Astrocyte (in vitro differentiated cells and primary cell): Measurements from ENCODE around the gene KRT83. TPM values are rescaled to one million over a fixed set of nuclear protein-coding genes. Genes with fewer than 3 reads are reported as not detected.

Source experiments
- DNase-seq: peaks from one replicate; pipeline ENCODE4 v3.0.0-alpha.2; 2010; ENCODE audit warnings: low read depth
- FAIRE-seq: peaks from 2 replicates; lab custom pipeline; 2011; peaks lifted over from hg19 to GRCh38; lab: Jason Lieb, UNC
- H2AFZ ChIP-seq: 2 replicates; pipeline ENCODE4 v1.6.0; 2012; ENCODE audit warnings: low read depth, low read length, inconsistent platforms
- H3K27ac ChIP-seq: 2 replicates; pipeline ENCODE4 v1.5.1; 2011; ENCODE audit warnings: low read depth, low read length, inconsistent platforms
- H3K27me3 ChIP-seq: 2 replicates; pipeline ENCODE4 v1.6.0; 2011; ENCODE audit warnings: low read length, inconsistent platforms; ENCODE audit not compliant: insufficient read depth
- H3K36me3 ChIP-seq: 2 replicates; pipeline ENCODE4 v1.5.1; 2011; ENCODE audit warnings: low read length, inconsistent platforms; ENCODE audit not compliant: insufficient read depth
- H3K4me1 ChIP-seq: 2 replicates; pipeline ENCODE4 v1.5.1; 2011; ENCODE audit warnings: low read length, inconsistent platforms; ENCODE audit not compliant: insufficient read depth
- H3K4me2 ChIP-seq: 2 replicates; pipeline ENCODE4 v1.6.0; 2012; ENCODE audit warnings: low read length, inconsistent platforms
- H3K4me3 ChIP-seq: 2 replicates; pipeline ENCODE4 v1.5.1; 2011; ENCODE audit warnings: low read depth, mild to moderate bottlenecking, low read length, inconsistent platforms; ENCODE audit not compliant: insufficient read depth
- H3K79me2 ChIP-seq: 2 replicates; pipeline ENCODE4 v1.6.0; 2012; ENCODE audit warnings: mild to moderate bottlenecking, low read length, inconsistent platforms; ENCODE audit not compliant: insufficient read depth
- H3K9ac ChIP-seq: 2 replicates; pipeline ENCODE4 v1.6.0; 2012; ENCODE audit warnings: mild to moderate bottlenecking, low read length, inconsistent platforms
- H3K9me3 ChIP-seq: 2 replicates; pipeline ENCODE4 v1.5.1; 2012; ENCODE audit warnings: low read depth, mild to moderate bottlenecking, low read length, inconsistent platforms; ENCODE audit not compliant: insufficient read depth
- H4K20me1 ChIP-seq: 2 replicates; pipeline ENCODE4 v1.6.0; 2012; ENCODE audit warnings: low read length, inconsistent platforms; ENCODE audit not compliant: insufficient read depth
- H3K27ac Mint-ChIP-seq: one replicate; pipeline ENCODE4 v1.8.0; 2021; ENCODE audit warnings: mild to moderate bottlenecking, mixed read lengths; ENCODE audit not compliant: unreplicated experiment
- H3K27me3 Mint-ChIP-seq: one replicate; pipeline ENCODE4 v1.8.0; 2021; ENCODE audit warnings: low read depth, mixed read lengths; ENCODE audit not compliant: unreplicated experiment
- H3K36me3 Mint-ChIP-seq: one replicate; pipeline ENCODE4 v1.8.0; 2021; ENCODE audit warnings: low read depth, mixed read lengths; ENCODE audit not compliant: unreplicated experiment
- H3K4me1 Mint-ChIP-seq: one replicate; pipeline ENCODE4 v1.8.0; 2021; ENCODE audit warnings: low read depth, mixed read lengths; ENCODE audit not compliant: unreplicated experiment
- H3K4me3 Mint-ChIP-seq: one replicate; pipeline ENCODE4 v1.8.0; 2021; ENCODE audit warnings: mild to moderate bottlenecking, moderate library complexity, mixed read lengths; ENCODE audit not compliant: unreplicated experiment
- H3K9me3 Mint-ChIP-seq: one replicate; pipeline ENCODE4 v1.8.0; 2021; ENCODE audit warnings: mild to moderate bottlenecking, mixed read lengths; ENCODE audit not compliant: unreplicated experiment
- EZH2 ChIP-seq: IDR thresholded peaks from 2 replicates; pipeline ENCODE4 v1.6.1; 2012; ENCODE audit warnings: mild to moderate bottlenecking, low read length, inconsistent platforms; ENCODE audit not compliant: insufficient read depth
- total RNA-seq: library from RNA; stranded (reverse); gene quantifications from 2 replicates; pipeline ENCODE4 v1.2.1, GENCODE V29; 2021
- TF ChIP-seq, protein P1 (sequence below): IDR thresholded peaks from 2 replicates; pipeline ENCODE4 v1.5.1; 2011; ENCODE audit warnings: low read depth, mild to moderate bottlenecking, inconsistent platforms, low read length, moderate library complexity; ENCODE audit not compliant: insufficient read depth

Gene KRT83
- total RNA-seq, 1 donor from 2014 or later, result not detected

DNA sequence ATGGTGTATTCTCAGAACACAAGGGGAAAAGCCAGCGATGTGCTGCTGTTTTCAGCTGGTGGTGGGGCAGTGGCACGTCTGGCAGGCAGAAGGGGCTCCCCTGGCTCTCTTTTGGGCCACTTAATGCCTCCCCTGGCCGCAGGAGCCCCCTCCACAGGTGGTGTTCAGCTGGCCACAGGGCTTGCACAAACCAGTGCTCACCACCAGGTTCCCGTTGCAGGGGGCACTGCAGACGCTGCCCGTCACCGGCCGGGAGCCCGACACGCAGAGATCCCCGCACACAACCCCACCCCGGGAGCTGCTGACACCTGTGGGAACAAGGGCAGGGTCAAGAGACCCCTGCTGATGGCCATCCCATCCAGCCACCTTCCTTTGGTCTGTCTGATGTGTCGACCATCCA is 6.7 kb downstream of the KRT83 start:
- no peak overlapping the region for H3K4me3 ChIP-seq
- H3K36me3 ChIP-seq, result no peaks in the 10 kb centered on the region
- peaks cover 20% of the 10 kb centered on the region for H3K27me3 ChIP-seq
- no peak for TF ChIP-seq EZH2
- TF ChIP-seq, protein P1, sequence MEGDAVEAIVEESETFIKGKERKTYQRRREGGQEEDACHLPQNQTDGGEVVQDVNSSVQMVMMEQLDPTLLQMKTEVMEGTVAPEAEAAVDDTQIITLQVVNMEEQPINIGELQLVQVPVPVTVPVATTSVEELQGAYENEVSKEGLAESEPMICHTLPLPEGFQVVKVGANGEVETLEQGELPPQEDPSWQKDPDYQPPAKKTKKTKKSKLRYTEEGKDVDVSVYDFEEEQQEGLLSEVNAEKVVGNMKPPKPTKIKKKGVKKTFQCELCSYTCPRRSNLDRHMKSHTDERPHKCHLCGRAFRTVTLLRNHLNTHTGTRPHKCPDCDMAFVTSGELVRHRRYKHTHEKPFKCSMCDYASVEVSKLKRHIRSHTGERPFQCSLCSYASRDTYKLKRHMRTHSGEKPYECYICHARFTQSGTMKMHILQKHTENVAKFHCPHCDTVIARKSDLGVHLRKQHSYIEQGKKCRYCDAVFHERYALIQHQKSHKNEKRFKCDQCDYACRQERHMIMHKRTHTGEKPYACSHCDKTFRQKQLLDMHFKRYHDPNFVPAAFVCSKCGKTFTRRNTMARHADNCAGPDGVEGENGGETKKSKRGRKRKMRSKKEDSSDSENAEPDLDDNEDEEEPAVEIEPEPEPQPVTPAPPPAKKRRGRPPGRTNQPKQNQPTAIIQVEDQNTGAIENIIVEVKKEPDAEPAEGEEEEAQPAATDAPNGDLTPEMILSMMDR, result no peak
- DNase-seq, result no peak
- no peaks in the 10 kb centered on the region for H3K4me1 ChIP-seq
- H3K79me2 ChIP-seq, result no peaks in the 10 kb centered on the region
- no peaks in the 10 kb centered on the region for H3K9me3 Mint-ChIP-seq
- H3K36me3 Mint-ChIP-seq, result no peaks in the 10 kb centered on the region
- no peak for FAIRE-seq
- no peak overlapping the region for H3K4me2 ChIP-seq
- no peak overlapping the region for H3K4me3 Mint-ChIP-seq
- peaks cover 87% of the 10 kb centered on the region for H3K27me3 Mint-ChIP-seq
- no peak overlapping the region for H3K27ac ChIP-seq
- H3K9me3 ChIP-seq, result no peaks in the 10 kb centered on the region
- no peak overlapping the region for H3K9ac ChIP-seq
- H3K27ac Mint-ChIP-seq, result no peak overlapping the region
- H4K20me1 ChIP-seq, result no peaks in the 10 kb centered on the region
- H2AFZ ChIP-seq, result no peak overlapping the region
- H3K4me1 Mint-ChIP-seq, result peaks cover 3% of the 10 kb centered on the region

DNA sequence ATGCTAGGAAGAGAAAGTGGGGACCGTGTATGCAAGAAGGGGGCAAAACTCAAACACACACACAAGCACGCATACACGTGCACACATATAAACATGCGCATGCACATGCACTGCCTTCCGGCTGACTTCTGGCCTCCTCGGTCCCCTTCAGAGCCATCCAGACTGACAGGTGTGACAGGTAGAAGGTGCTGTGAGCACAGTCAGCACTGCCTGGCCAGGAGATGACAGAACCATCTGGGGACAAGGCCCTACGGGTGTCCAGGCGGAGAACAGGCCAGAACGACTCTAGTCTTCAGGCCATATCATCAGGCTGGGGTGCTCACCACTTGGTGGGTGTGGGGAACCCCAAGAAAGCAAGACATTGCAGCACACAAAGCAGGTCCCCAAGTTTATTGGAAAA is 7.3 kb downstream of the KRT83 start:
- Histone ChIP-seq H3K36me3 (no peaks in the 10 kb centered on the region), H4K20me1 (no peaks in the 10 kb centered on the region), H3K27ac (no peak overlapping the region), H3K9me3 (no peaks in the 10 kb centered on the region), H3K4me3 (no peak overlapping the region), H3K27me3 (peaks cover 22% of the 10 kb centered on the region), H3K9ac (no peak overlapping the region), H3K4me1 (no peaks in the 10 kb centered on the region), H3K4me2 (no peak overlapping the region), H2AFZ (no peak overlapping the region), H3K79me2 (no peaks in the 10 kb centered on the region)
- no peak for DNase-seq
- Mint-ChIP-seq H3K4me3 (no peak overlapping the region), H3K27me3 (peaks cover 87% of the 10 kb centered on the region), H3K9me3 (no peaks in the 10 kb centered on the region), H3K27ac (no peak overlapping the region), H3K4me1 (peaks cover 3% of the 10 kb centered on the region), H3K36me3 (no peaks in the 10 kb centered on the region)
- TF ChIP-seq EZH2, result no peak
- TF ChIP-seq, protein P1, result no peak
- FAIRE-seq, result no peak

DNA sequence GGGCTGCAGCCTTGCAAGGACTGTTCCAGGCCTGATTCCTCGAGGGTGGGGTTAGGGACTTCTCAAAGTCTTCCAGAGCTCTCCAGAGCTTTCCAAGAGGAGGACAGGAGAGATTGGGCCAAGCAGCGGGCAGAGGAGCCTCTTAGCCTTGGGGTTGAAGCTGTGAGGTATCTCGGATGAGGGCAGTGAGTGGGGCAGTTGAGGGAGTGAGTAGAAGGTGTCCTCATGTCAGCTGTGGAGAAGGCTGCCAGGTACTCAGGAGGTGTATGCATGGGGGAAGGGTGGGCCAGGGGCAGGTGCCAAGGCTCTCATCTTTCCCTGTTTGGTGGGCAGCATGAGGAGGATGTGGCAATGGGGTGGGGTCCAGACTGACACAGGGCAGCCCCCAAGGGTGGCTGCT is 7.7 kb downstream of the KRT83 start:
- Mint-ChIP-seq H3K4me3 (no peak overlapping the region), H3K27me3 (peaks cover 87% of the 10 kb centered on the region), H3K36me3 (no peaks in the 10 kb centered on the region), H3K9me3 (no peaks in the 10 kb centered on the region), H3K27ac (no peak overlapping the region), H3K4me1 (peaks cover 5% of the 10 kb centered on the region)
- H3K4me1 ChIP-seq, result peaks cover under 1% of the 10 kb centered on the region
- FAIRE-seq, result no peak
- no peak overlapping the region for H3K4me2 ChIP-seq
- no peaks in the 10 kb centered on the region for H4K20me1 ChIP-seq
- DNase-seq, result no peak
- no peaks in the 10 kb centered on the region for H3K79me2 ChIP-seq
- H3K9me3 ChIP-seq, result no peaks in the 10 kb centered on the region
- H3K9ac ChIP-seq, result no peak overlapping the region
- no peak overlapping the region for H3K4me3 ChIP-seq
- no peak overlapping the region for H3K27ac ChIP-seq
- H3K36me3 ChIP-seq, result no peaks in the 10 kb centered on the region
- TF ChIP-seq, protein P1, result no peak
- no peak for TF ChIP-seq EZH2
- peaks cover 23% of the 10 kb centered on the region for H3K27me3 ChIP-seq
- H2AFZ ChIP-seq, result no peak overlapping the region
